Epithelial cell of esophagus (primary cell): ENCODE results near the gene PIP5K1B.

Experiments used
- DNase-seq: peaks from one replicate; pipeline ENCODE4 v3.0.0; 2010; ENCODE audit warnings: low read depth
- H3K4me3 ChIP-seq: 2 replicates; pipeline ENCODE4 v1.5.1; 2011; ENCODE audit warnings: mild to moderate bottlenecking, low read length, control low read depth
- CTCF ChIP-seq: IDR thresholded peaks from 2 replicates; pipeline ENCODE4 v1.5.1; 2011; ENCODE audit warnings: low read depth, mild to moderate bottlenecking, low read length, control low read depth, inconsistent platforms; ENCODE audit not compliant: insufficient read depth; ENCODE audit errors: missing control alignments

The PIP5K1B gene

GRCh38 chr9:68782546-68782945, 77.5 kb downstream of the PIP5K1B start:
- H3K4me3 ChIP-seq: no peak overlapping the region
- TF ChIP-seq CTCF: no peak

GRCh38 chr9:68785965-68786364, 80.9 kb downstream of the PIP5K1B start:
- no peak for TF ChIP-seq CTCF
- no peak for DNase-seq
- no peak overlapping the region for H3K4me3 ChIP-seq

More at GRCh38 chr9:68782546-68782945, 77.5 kb downstream of the PIP5K1B start:
- no peak for DNase-seq

GRCh38 chr9:68791169-68791568, 86.1 kb downstream of the PIP5K1B start:
- TF ChIP-seq CTCF: no peak
- H3K4me3 ChIP-seq: no peak overlapping the region
- no peak for DNase-seq

GRCh38 chr9:68793605-68794343, 88.7 kb downstream of the PIP5K1B start:
- peak; percentile 55 for DNase-seq
- H3K4me3 ChIP-seq: no peak overlapping the region
- no peak for TF ChIP-seq CTCF

GRCh38 chr9:68794898-68795297, 89.9 kb downstream of the PIP5K1B start:
- H3K4me3 ChIP-seq: no peak overlapping the region
- TF ChIP-seq CTCF: no peak
- DNase-seq: peak; percentile 47

GRCh38 chr9:68795411-68795810, 90.4 kb downstream of the PIP5K1B start:
- no peak overlapping the region for H3K4me3 ChIP-seq
- TF ChIP-seq CTCF: no peak
- DNase-seq: no peak

GRCh38 chr9:68797116-68797515, 92.1 kb downstream of the PIP5K1B start:
- TF ChIP-seq CTCF: no peak

More at GRCh38 chr9:68797116-68797515, 92.1 kb downstream of the PIP5K1B start:
- DNase-seq: no peak
- no peak overlapping the region for H3K4me3 ChIP-seq
